OCI-LY3 (cell line): ENCODE data around the gene KCNMB1.

Experiments used
- H2AFZ ChIP-seq: fragments of 200-600, 300-600 bp; shearing (Covaris generic); 2 replicates; pipeline ENCODE4 v1.6.0; 2014; ENCODE audit warnings: antibody characterized with exemption, low read depth, low read length
- H3K27ac ChIP-seq: fragments of 200-600, 300-600 bp; sonication (generic); 2 replicates; pipeline ENCODE4 v1.5.1; 2014; ENCODE audit warnings: mild to moderate bottlenecking, low read length, moderate library complexity, mixed read lengths
- H3K27me3 ChIP-seq: fragments of 200-600, 300-600 bp; sonication (generic); 2 replicates; pipeline ENCODE4 v1.6.1; 2014; ENCODE audit warnings: low read depth, low read length, mixed read lengths
- H3K36me3 ChIP-seq: fragments of 200-600, 300-600 bp; sonication (generic); replicated peaks from 2 replicates; pipeline ENCODE3; 2014; ENCODE audit warnings: low read depth, low read length, mixed read lengths
- H3K4me1 ChIP-seq: fragments of 300-600, 200-600 bp; sonication (generic); 2 replicates; pipeline ENCODE4 v1.6.1; 2014; ENCODE audit warnings: low read length, mixed read lengths
- H3K4me2 ChIP-seq: fragments of 200-600, 300-600 bp; sonication (generic); 2 replicates; pipeline ENCODE4 v1.6.1; 2014; ENCODE audit warnings: low read length, mixed read lengths
- H3K4me3 ChIP-seq: fragments of 300-600, 200-600 bp; sonication (generic); 2 replicates; pipeline ENCODE4 v1.5.1; 2014; ENCODE audit warnings: antibody characterized with exemption, mild to moderate bottlenecking, low read length, moderate library complexity
- H3K79me2 ChIP-seq: fragments of 300-600, 200-600 bp; shearing (Covaris generic); 2 replicates; pipeline ENCODE4 v1.6.1; 2014; ENCODE audit warnings: mild to moderate bottlenecking, low read length, mixed read lengths
- H3K9ac ChIP-seq: fragments of 300-600, 200-600 bp; shearing (Covaris generic); 2 replicates; pipeline ENCODE4 v1.6.0; 2014; ENCODE audit warnings: mild to moderate bottlenecking, low read length, moderate library complexity
- H3K9me3 ChIP-seq: fragments of 200-600, 300-600 bp; shearing (Covaris generic); 2 replicates; pipeline ENCODE4 v1.6.1; 2014; ENCODE audit warnings: low read length, mixed read lengths; ENCODE audit not compliant: insufficient read depth
- H4K20me1 ChIP-seq: fragments of 200-600, 300-600 bp; sonication (generic); 2 replicates; pipeline ENCODE4 v1.6.1; 2016; ENCODE audit warnings: low read length, mixed read lengths; ENCODE audit not compliant: insufficient read depth
- EZH2phosphoT487 ChIP-seq: fragments of 200-600 bp; shearing (Covaris generic); IDR thresholded peaks from 2 replicates; pipeline ENCODE4 v1.6.1; 2018; ENCODE audit warnings: antibody characterized with exemption, mixed run types, low read depth
- TF ChIP-seq, protein P1 (sequence below): fragments of 200-600, 300-600 bp; sonication (generic); IDR thresholded peaks from 2 replicates; pipeline ENCODE4 v1.5.1; 2014; ENCODE audit warnings: antibody characterized with exemption, low read length, low read depth

The KCNMB1 gene

DNA sequence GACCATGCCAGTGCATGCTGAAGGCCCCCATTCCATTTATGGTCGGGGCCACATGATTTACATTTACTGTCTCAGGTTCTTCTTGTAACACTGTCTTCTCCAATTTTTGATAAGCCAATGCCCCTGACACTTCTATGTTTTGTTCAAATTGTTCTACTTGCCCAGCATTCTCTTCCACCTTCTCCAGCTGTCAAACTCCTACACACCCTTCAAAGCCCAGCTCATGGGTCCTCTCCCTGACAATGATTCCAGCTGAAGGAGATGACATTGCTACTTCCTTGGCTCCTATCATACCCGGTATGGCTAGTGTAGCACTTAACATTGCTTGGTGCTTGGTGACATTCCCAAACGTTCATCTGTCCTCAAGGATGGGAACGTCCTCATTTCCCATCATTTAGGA, 41.1 kb upstream of the KCNMB1 start:
- TF ChIP-seq, protein P1, sequence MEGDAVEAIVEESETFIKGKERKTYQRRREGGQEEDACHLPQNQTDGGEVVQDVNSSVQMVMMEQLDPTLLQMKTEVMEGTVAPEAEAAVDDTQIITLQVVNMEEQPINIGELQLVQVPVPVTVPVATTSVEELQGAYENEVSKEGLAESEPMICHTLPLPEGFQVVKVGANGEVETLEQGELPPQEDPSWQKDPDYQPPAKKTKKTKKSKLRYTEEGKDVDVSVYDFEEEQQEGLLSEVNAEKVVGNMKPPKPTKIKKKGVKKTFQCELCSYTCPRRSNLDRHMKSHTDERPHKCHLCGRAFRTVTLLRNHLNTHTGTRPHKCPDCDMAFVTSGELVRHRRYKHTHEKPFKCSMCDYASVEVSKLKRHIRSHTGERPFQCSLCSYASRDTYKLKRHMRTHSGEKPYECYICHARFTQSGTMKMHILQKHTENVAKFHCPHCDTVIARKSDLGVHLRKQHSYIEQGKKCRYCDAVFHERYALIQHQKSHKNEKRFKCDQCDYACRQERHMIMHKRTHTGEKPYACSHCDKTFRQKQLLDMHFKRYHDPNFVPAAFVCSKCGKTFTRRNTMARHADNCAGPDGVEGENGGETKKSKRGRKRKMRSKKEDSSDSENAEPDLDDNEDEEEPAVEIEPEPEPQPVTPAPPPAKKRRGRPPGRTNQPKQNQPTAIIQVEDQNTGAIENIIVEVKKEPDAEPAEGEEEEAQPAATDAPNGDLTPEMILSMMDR = no peak
- no peak for TF ChIP-seq EZH2phosphoT487
- H3K27me3 ChIP-seq = peaks cover 40% of the 10 kb centered on the region
- peaks cover 3% of the 10 kb centered on the region; the same call in 1 of the 2 replicates for H3K9me3 ChIP-seq
- no peaks in the 10 kb centered on the region for H3K79me2 ChIP-seq
- no peak overlapping the region for H3K4me3 ChIP-seq
- H3K9ac ChIP-seq = no peak overlapping the region
- no peaks in the 10 kb centered on the region for H3K36me3 ChIP-seq
- H4K20me1 ChIP-seq = no peaks in the 10 kb centered on the region
- no peak overlapping the region for H3K27ac ChIP-seq
- H3K4me1 ChIP-seq = peaks cover 2% of the 10 kb centered on the region
- no peak overlapping the region for H2AFZ ChIP-seq
- no peak overlapping the region for H3K4me2 ChIP-seq

DNA sequence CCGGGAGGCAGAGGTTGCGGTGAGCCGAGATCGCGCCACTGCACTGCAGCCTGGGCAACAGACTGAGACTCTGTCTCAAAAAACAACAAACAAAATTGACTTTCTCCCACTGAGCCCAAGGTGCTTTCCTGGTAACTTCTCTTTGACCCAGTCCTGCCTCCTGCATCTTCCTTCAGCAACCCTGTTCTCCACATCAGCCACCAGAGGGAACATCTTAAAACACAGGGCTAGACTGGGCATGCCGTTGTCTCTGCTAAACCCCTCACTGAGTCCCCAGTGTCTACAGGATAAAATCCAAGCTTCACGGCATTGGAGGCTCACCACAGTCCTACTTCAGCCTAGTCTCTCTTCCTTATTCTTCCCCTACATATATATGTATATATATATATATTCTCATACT, 39.8 kb upstream of the KCNMB1 start:
- Histone ChIP-seq H3K4me2 (no peak overlapping the region), H3K79me2 (no peaks in the 10 kb centered on the region), H3K4me1 (no peaks in the 10 kb centered on the region), H3K9ac (no peak overlapping the region), H3K9me3 (peaks cover 3% of the 10 kb centered on the region; the same call in 1 of the 2 replicates), H4K20me1 (no peaks in the 10 kb centered on the region), H3K27ac (no peak overlapping the region), H3K4me3 (no peak overlapping the region), H2AFZ (no peak overlapping the region), H3K36me3 (no peaks in the 10 kb centered on the region), H3K27me3 (peaks cover 41% of the 10 kb centered on the region)
- no peak for TF ChIP-seq EZH2phosphoT487
- TF ChIP-seq, protein P1 = peak; percentile 25

DNA sequence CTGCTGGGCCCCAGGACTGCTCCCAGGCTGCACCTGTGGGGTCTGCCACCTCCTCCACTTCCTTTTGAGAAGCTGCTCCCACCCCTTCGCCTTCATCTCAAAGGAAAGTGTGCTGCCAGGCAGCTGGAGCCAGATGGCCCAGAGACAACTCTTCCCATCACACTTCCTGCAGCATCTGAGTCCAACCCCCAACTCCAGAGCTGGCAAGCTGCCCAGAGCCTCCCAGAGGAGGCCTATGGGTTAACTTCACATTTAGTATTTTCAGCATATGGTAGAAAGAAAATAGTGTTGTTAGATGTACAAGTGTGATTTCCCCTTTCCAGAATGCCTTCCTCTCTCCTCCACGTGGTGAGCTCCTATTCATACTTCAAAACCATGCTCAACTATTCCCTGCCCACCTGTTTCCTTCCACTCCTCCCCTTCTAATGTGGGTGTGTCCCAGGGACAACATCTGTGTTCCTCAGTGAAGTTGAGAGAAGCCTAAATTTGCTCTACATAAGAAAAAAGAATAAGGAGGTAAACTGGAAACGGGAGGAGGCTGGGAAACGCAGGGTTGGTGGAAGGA, 38.6 kb upstream of the KCNMB1 start:
- Histone ChIP-seq H3K9me3 (peaks cover 2% of the 10 kb centered on the region; the same call in 1 of the 2 replicates), H2AFZ (no peak overlapping the region), H3K9ac (no peak overlapping the region), H3K4me3 (no peak overlapping the region), H3K4me1 (no peaks in the 10 kb centered on the region), H3K36me3 (no peaks in the 10 kb centered on the region), H3K79me2 (no peaks in the 10 kb centered on the region), H3K4me2 (no peak overlapping the region), H3K27me3 (peaks cover 52% of the 10 kb centered on the region), H3K27ac (no peak overlapping the region), H4K20me1 (no peaks in the 10 kb centered on the region)
- TF ChIP-seq, protein P1 = no peak
- TF ChIP-seq EZH2phosphoT487 = no peak

DNA sequence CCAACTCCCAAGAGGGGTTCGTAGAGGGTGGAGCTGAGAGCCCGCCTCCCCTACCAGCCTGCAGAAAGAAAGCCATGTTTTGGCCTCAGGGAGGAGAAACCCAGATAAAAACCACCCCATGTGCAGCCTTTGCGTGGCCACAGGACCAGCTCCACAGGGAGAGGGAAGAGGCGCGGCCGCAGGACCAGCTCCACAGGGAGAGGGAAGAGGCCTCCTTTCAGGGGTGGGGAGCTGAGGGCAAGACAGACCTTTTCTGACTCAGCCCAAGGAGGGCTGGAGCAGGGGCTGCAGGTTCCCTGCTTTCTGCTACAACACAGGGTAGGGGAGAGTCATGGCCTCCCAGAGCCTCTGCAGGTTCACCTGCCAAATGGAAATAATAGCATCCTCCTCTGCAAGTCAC, 37.6 kb upstream of the KCNMB1 start:
- Histone ChIP-seq H3K79me2 (no peaks in the 10 kb centered on the region), H3K4me3 (no peak overlapping the region), H3K36me3 (no peaks in the 10 kb centered on the region), H3K27me3 (peaks cover 59% of the 10 kb centered on the region), H2AFZ (no peak overlapping the region), H3K4me2 (no peak overlapping the region), H4K20me1 (no peaks in the 10 kb centered on the region), H3K4me1 (peaks cover 6% of the 10 kb centered on the region; the same call in 1 of the 2 replicates), H3K9me3 (no peaks in the 10 kb centered on the region), H3K27ac (no peak overlapping the region), H3K9ac (no peak overlapping the region)
- TF ChIP-seq, protein P1 = no peak
- no peak for TF ChIP-seq EZH2phosphoT487
